ENCODE data around the gene HSPA8.

The HSPA8 gene

DNA sequence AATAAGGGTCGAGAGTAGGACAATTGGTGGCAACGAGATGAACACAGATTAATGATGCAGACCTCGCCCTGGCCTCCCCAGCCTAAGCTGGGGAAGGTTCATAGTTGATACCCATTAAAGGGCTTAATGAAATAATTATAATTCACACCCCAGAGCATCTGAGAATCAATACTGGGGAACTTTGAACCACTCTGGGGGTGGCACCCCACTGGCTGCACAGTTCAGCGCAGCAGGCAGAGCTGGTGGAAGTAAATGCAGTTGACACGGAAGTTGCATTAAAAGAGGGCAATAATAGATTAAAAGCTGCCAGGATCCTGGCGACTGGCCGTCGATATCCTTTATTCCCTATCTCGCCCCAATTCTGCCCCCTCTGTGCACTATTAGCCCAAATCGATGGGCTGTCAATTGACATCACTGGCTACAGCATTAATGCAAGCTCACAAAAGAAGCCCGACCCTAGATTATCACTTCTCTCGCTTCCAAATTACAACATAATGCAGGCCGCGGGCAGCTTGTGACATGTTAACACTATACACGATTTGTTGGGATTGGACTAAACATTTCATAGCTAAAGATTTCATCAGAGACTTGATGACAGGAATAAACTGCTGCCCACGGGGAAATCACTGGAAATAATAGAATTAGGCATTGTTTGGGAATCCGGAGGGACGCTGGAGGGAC lies 14.5 kb downstream of the HSPA8 start:
- no peak for DNase-seq (ENCODE audit: low spot score)

DNA sequence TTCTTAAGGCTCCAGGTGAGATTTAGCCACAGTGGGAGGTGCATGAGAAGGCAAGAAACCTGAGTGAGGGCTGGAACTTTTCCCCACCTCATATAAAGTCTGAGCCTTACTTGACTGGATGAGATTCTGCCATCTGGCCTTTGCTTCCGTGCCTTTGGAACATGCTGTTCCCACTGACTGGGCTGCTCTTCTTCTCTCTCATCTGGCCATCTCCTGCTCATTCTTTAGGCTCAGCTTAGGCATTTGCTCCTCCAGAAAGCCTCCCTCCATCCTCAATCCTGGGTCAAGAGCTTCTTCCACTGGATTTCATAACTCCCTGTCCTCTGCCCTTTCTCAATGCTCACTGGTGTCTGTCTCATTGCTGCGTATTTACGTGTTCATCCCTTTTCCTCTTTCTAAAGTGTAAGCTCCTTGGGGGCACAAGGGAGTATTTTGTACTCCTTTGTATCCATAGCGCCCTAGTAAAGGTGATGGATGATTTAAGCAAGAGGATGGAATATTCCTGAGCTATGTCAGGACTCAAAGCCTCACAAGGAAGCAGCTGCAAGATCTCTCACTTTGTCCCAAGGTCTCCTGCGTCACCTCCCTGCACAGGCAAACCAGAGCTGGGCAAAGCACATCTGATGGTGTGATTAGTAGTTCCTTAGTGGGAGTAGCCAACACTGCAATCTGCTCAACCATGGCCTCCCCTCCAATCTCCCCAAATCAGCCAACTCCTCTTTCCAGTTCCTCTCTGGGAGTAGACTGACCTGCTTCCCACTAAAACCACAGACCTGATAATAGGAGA lies 15.3 kb downstream of the HSPA8 start:
- no peak for DNase-seq (ENCODE audit: low spot score)

DNA sequence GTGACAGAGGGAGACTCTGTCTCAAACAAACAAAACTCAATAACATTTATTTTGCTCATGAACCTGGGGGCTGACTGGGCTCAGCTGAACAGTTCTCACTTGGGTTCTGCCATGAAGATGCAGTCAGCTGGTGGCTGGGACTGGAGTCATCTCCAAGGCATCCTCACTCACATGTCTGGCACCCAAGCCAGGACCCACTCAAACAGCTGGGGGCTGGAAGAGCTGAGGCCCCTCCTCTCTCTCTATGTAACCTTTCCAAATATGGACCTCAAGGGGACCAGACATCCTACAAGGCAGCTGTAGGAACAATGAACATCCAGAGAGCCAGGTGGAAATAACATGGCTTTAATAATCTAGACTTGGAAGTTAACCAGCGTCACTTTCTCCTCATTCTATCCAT lies 16.8 kb downstream of the HSPA8 start:
- no peak for DNase-seq (ENCODE audit: low spot score)

DNA sequence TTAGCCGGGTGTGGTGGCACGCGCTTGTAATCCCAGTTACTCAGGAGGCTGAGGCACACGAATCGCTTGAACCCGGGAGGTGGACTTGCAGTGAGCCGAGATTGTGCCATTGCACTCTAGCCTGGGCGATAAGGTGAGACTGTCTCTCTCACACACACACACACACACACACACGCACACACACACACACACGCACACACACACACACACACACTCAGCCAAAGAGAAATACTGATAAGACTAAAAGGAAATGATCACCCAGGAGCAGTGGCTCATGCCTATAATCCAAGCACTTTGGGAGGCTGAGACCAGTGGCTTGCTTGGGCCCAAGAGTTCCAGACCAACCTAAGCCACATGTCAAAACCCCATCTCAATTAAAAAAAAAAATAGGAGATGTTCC lies 20.8 kb downstream of the HSPA8 start:
- DNase-seq (ENCODE audit: low spot score), result no peak

DNA sequence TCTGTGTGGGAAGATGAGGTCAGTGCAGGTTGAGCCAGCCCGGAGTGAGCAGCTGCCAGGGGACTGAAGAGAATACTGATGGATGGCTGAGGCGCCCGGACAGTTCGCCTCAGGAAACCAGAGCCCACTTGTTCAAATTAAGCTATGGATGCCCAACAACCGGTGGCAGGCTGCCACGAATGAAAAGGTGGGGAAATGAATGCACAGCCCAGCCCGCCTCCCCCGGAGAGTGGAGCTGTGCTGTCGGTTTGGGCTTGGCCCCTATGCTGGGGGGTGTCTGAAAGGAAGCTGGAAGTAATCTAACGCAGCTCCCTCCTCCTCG lies 21.9 kb downstream of the HSPA8 start:
- no peak for DNase-seq (ENCODE audit: low spot score)

DNA sequence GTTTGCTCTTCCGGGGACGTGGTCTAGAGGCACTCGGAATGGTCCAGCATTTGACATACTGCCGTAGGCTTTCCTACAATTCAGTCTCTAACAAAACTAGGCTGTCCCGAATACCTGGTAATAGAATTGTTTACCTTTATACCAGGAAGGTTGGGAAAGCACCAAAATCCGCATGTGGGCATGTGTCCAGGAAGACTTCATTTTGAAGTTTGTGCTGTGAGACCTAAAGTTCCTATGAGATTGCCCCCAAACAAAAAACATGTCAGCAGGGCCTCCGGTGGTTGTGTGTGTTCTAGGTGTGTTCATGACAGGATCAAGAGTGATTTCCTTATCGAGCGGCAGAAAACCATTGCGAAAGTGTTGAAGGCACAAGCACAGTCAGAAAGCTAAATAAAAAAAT lies 26.1 kb downstream of the HSPA8 start:
- DNase-seq (ENCODE audit: low spot score), result no peak

DNA sequence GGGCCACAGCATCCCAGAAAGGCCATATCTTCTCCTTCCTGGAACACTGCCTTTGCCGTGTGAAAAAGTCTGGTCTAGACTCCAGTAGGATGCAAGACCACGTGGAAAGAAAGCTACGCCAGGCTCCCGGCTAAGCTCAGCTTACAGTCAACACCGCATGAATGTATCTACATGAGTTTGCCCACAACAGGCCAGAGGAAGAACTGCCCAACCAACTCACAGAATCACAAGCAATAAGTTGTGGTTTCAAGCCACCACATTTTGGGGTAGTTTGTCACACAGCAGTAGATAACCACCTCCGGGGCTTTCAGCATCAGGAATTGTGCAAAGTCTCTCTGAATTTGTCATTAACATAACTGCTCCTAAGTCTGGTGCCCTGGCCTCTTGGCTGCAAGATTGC lies 27.3 kb downstream of the HSPA8 start:
- DNase-seq (ENCODE audit: low spot score), result no peak

DNA sequence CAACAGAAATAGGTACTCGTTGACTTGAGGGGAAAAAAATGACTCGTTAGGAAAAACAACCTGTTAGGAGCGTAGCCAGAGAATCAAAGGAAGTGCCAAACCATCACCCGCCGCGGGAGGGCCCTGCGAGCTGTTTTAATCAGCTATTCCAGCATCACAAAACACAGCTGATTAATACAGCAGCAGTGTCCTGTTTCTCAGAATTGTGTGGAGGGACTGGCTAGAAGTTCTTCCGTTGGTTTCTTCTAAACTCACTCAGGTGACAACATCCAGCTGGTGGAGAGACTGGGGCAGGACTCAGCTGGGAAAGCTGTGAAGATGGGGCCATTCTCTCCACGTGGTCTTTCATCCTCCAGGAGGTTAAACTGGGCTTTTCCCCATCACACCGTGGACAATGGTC lies 28.0 kb downstream of the HSPA8 start:
- DNase-seq (ENCODE audit: low spot score), result no peak

DNA sequence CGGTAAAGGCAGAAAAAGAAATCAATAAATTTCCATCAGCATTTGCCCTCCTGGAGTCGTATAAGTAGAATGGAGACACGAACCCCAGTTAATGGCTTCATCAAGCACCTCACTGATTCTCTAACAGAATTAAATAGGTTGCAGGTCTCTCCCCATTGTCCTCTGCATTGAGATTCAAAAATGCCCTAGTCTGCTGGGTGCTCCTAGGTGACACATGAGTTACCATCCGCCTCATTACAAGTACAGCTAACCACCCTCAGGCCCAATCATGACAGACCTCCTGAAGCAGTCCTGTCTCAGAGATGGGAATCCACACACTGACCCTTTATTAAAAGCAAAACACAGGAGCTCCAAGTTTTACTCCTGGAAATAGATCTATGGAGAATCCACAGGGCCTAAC lies 31.4 kb downstream of the HSPA8 start:
- no peak for DNase-seq (ENCODE audit: low spot score)

DNA sequence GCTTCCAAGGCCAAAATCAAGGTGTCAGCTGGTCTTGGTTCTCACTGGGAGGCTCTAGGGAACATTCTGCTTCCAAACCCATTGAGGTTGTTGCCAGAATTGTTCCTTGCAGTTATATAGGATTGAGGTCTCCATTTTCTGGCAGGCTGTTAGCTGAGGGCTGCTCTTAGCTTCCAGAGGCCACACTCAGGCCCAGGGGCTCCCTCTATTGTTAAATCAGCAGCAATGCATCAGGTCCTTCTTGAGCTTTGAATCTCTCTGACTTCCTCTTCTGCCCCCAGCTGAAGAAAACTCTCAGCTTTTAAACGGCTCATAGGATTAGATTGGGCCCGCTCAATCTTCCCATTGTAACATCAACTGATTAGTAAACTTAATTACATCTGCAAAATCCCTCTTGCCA lies 41.0 kb downstream of the HSPA8 start:
- peak; percentile 40 for DNase-seq (ENCODE audit: low spot score)

DNA sequence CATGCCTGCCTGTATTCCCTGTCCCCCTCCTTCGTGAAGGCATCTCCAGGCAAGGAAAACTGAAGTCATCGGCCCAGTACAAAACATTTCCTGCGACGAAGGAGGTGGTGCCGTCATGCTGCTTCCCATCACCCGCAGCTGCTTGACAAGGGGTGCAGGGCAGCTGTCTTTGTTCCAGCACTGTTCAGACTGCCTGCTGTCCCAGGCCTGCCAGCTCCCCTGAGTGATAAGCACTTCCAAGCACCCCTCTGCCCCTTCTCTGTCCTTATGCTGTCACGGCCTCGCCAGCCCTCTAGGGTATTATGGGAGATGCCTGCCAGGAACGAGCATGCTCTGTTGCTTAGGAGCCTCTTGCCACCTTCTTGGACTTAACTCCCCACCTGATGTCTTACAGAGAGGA lies 43.2 kb downstream of the HSPA8 start:
- no peak for DNase-seq (ENCODE audit: low spot score)

DNA sequence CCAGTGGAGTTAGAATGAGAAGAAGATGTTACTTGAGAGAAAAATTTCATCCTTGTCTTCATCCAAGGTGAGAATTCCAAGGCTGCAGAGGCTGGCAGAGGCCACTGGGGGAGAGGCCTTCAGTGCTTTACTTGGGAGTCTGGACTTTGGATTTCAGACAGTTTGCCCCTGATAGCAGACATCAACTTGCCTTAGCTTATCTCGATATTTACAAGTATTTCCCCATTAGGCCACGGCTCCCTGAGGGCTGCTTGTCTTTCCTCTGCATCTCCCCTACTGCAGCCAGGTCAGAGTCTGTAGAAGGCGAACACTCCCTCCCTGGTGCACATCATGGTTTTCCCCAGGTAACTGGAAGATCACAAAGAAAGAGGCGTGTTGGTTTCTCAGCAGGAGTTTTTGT lies 50.4 kb downstream of the HSPA8 start:
- no peak for DNase-seq (ENCODE audit: low spot score)

Data from CD4-positive, alpha-beta T cell treated with Interleukin-15 for 4 hours (primary cell).